ENCODE data around the gene TTC27.
A peak's percentile ranks its signal among the peaks of the same experiment; 100 is the strongest.

The TTC27 gene

GRCh38 chr2:32671885-32672533 is 44.2 kb downstream of the TTC27 start:
- DNase-seq: no peak

- DNase-seq: no peak
These were observed 51.0 kb downstream of the TTC27 start for GRCh38 chr2:32678825-32679224.

DNA sequence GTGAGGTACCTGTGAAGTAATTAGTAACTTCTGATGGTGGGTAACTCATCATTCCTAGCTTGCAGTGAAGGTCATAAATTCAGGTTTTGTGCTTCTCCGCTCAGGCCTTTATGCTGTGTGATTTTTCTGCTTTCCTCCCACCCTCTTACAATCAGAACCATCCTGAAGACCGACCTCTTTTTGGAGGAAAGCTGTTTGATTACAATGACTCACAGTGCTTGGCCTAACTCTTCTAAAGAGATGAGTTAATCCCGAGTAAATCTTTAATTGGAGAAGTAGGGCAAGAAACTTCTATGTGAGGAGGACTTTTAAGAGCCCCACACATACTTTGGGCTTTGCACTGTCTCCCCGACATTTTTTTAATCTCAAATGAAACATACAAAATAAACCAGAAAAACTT is 53.1 kb downstream of the TTC27 start:
- no peak for DNase-seq

- DNase-seq: no peak
These were observed 55.8 kb downstream of the TTC27 start for GRCh38 chr2:32683520-32684086.

DNA sequence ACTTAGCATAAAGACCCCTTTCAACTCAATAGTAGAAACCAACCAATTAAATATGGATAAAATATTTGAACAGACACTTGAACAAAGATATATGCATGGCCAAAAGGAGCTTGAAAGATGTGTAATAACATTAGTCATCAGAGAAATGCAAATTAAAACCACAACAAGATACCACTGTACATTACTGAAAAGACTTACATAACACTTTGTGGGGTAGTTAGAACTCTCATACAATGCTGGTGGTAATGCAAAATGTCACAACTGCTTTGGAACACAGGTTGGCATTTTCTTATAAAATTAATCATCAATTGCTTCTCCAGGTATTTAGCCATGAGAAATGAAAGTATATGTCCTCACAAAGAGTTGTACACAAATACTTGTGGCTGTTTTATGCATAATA is 60.7 kb downstream of the TTC27 start:
- DNase-seq: no peak

DNA sequence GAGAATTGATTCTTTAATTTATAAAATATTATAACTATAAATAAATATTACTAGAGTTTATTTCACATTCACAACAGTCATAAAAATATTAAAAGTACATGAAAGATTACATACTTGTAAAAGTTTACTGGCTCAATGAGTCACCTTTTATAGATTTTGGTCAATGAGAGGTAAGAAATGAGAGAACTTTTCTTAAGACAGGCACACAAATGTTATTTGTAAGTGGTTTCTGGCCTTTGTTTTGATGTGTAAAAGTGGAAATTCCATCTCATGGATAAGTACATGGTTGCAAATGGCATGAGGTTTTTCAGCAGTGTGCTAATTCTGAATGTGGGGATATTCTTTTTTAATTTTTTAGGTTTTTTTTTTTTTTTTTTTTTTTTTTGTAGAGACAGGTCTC is 63.8 kb downstream of the TTC27 start:
- DNase-seq: no peak

- DNase-seq: no peak
These were observed 68.6 kb downstream of the TTC27 start for GRCh38 chr2:32696439-32696838.

- no peak for DNase-seq
These were observed 69.3 kb downstream of the TTC27 start for GRCh38 chr2:32697156-32697555.

- DNase-seq: no peak
These were observed 71.3 kb downstream of the TTC27 start for GRCh38 chr2:32699151-32699550.

DNA sequence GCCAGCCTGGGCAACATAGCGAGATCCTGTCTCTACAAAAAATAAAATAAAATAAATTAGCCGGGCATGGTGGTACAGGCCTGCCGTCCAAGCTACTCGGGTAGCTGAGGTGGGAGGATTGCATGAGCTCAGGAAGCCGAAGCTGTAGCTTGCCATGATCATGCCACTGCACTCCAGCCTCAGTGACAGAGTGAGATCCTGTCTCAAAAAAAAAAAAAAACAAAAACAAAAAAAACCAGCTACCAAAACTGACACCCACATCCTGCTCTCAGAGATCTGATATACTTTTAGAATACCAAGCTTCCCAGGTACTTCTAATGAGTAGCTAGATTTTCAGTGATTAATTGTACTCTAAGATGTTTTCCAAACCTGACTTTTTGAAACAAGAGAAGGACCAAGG is 74.0 kb downstream of the TTC27 start:
- DNase-seq: peak; percentile 2

DNA sequence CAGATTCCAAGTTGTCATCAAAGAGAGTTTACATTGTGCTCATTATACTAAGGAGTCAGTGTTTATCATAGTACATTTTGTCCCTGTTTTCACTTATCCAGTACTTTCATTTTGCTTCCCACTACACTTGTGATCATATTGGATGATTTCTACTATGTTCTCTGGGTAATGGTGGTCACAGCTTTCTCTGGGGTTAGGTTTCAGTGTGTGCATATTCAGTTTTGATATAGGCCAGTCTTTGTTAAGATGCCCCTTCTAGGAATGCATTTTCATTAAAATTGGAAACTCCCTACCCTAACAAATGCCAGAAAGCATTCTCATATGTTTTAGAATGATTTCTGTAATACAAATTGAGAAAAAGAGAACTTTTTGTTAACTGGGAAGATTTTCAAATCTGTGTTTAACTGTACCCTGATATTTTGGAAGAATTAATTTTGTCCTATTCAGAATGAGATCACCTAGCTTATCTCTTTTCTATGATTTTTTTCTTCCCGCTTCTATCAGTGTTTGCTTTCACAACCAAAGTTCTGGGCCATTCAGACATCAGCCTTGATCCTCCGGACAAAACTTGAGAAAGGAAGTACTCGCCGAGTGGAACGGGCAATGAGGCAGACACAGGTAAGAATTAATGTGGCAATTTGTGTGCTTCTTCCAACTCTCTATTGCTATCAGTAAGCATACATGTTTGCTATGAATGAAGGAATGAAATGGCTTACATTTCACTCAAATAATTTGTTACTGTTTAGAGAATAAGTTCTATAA is 74.6 kb downstream of the TTC27 start:
- no peak for DNase-seq

DNA sequence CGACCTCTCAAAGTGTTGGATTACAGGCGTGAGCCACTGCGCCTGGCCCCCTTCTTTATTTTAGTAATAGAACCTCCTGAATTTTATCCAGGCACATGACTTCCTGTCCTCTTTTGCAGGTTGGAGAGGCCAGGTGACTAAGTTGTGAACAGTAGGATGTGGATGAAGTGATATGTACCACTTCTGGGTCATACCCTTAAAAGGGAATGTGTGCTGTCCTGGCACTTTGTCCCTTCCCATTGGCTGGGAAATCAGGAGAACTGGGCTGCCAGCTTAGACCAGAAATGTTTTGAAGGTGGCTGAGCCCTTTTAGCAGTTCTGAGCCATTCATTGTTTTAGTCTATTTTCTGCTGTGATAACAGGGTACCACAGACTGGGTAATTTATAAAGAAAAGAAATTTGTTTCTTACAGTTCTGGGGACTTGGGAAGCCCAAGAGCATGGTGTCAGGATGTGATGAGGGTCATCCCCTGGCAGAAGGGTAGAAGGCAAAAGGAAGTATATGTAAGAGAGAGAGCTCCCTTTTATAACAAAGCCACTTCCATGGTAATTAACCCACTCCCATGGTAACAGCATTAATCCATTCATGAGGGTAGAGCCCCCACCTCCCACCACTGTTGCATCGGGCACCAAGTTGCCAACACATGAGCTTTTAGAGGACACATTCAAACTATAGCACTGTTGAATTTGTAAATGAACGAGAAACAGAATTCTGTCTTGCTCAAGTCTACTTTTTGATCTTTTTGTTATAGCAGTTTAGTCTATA is 79.1 kb downstream of the TTC27 start:
- no peak for DNase-seq

DNA sequence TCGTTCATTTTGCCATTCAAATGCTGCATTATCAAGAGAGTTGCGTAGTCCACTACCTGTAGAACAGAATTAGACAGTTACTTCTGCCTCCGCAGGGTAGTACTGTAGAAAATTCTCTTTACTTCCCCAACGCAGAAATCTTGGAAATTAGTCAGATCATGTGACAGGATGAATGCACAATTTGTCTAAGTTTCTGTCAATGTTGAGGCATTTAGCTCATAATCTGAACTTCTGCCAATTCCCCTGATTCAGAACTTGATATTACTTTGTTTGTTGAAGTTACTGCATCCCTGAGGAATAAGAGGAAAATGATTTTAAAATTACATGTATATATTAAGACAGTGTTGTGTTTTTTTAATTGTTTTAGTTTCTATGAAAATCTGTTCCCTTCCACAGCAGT is 83.4 kb downstream of the TTC27 start:
- DNase-seq: no peak

GRCh38 chr2:32711908-32712501 is 84.2 kb downstream of the TTC27 start:
- no peak for DNase-seq

GRCh38 chr2:32712870-32713269 is 85.0 kb downstream of the TTC27 start:
- no peak for DNase-seq

GRCh38 chr2:32714521-32714920 is 86.7 kb downstream of the TTC27 start:
- DNase-seq: no peak

DNA sequence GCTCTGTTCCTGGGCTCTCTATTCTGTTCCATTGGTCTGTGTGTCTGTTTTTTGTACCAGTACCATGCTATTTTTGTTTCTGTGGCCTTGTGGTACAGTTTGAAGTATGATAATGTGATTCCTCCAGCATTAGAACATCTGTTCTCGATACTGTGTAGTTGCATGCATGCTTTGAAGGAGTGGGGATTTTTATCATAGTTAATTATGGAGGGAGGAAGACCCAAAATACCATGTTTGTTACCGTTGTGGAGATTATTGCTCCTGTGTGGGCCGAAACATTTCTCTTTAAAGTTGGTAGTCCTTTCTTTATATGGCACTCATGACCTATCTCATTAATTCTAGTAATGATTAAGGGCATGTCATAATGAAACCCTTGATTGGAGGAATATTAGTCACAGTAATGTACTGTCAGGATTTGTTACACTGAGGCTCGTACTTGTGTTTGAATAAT is 87.6 kb downstream of the TTC27 start:
- DNase-seq: no peak

DNA sequence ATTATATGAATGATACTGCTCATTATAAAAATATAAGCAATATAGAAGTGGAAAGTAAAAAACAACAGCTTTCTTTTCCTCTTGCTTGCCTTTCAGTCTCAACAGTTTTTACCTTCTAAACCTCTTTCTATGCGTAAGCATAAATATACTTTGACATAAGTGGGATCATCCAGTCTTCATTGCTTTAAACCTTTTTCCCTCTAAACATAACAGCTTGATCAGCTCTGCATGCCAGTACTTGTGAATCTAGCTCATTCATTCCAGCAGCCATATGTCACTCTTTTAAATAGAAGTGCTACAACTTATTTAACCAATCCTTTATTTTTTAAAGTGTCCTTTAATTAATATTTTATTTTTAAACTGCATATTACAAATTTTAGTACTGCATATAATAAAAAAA is 88.1 kb downstream of the TTC27 start:
- DNase-seq: no peak

DNA sequence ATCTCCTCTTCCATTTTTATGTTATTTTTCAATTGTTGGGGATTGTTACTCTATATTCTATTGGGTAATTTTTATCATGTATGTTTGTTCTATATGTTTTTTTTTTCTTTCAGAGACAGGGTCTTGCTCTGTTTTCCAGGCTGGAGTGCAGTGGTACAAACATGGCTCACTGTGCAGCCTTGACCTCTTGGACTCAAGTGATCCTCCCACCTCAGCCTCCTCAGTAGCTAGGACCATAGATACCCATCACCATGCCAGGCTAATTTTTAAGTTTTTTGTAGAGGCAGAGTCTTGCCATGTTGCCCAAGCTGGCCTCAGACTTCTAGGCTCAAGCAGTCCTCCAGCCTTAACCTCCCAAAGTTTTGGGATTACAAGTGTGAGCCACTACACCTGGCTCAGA is 88.7 kb downstream of the TTC27 start:
- DNase-seq: no peak

- no peak for DNase-seq
These were observed 90.9 kb downstream of the TTC27 start for GRCh38 chr2:32718752-32719151.

DNA sequence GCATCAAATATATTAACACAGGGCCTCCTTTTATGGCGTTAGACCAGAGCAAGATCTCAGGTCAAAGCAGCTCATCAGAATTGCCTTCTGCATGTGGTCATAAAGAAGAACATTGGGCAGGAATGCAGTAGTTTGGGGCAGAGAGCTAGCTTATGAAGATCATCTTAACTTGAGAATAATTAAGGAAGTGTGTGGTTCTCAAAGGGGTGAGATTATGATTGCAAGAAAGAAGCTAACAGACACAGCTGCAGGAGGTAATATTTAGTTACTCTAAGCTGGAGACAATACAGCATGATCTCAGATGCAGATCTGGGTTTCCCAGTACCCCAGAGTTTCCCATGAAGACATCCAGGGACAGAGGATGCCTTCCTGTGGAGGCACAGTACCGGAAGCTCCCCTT is 91.6 kb downstream of the TTC27 start:
- DNase-seq: no peak

- no peak for DNase-seq
These were observed 92.3 kb downstream of the TTC27 start for GRCh38 chr2:32719933-32720716.

All from CD4-positive, alpha-beta T cell treated with Interleukin-12 subunit alpha and Interleukin-12 subunit beta, for 1 hour (primary cell).